NCI-H345 treated with DMSO at 0.1 percent for 48 hours (cell line): ENCODE data around the gene ZNF79.

Experiments used
- DNase-seq: peaks from one replicate; lab custom pipeline; 2025; ENCODE audit not compliant: unreplicated experiment; lab: John Stamatoyannopoulos, UW

The ZNF79 gene

DNA sequence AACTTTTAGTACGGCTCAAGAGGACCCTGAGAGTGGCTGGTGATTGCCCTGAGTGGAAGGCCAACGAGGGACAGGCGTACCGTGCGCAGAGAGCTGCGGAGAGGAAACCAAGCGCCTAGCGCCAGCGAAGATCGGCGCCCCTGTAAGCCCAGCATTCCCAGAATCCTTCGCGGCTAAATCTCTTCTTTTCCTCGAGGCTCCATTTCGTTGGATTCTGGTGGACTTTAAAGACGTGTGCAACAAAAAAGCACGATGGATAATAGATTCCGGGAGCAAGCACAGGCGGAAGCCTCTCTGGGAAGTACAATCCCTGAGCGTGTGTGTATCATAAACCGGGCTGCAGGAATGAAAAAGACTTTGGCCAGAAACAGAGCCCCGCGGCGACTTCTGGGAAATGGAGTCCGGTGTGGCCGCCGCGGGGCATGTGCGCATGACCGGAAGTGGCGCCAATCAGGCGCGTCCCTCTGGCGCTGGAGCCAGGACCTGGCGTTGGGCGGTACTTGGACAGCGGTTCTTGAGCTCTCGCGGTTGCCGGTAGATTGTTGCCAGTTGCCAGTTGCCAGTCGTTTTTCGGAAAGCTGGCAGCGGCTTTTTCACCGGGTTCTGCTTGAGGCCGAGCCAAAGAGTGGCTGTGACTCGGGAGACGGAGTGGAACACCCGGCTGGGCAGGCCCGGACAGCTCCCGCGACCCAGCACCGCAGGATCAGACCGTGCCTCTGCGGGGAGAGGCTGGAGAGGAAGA is at the start of gene ZNF79:
Gene ZNF79, plus strand, starts transcription at position 449 of the 742 bp plus-strand sequence. CDS start 406 bp downstream, outside the sequence.
- peak; percentile 89 for DNase-seq

DNA sequence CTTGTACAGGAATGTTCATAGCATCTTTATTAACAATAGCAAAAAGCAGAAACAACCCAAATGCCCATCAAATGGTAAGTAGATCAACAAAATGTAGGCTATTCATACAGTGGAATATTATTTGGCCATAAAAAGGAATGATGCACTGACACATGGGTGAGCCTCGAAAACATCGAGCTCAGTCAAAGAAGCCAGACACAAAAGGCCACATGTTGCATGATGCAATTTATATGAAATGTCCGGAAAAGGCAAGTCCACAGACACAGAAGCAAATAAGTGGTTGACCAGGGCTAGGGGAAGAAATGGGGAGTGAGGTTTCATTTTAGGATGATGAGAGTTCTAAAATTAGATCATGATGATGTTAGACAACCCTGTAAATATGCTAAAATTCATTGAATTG is 43.7 kb upstream of the ZNF79 start:
- DNase-seq, result no peak

DNA sequence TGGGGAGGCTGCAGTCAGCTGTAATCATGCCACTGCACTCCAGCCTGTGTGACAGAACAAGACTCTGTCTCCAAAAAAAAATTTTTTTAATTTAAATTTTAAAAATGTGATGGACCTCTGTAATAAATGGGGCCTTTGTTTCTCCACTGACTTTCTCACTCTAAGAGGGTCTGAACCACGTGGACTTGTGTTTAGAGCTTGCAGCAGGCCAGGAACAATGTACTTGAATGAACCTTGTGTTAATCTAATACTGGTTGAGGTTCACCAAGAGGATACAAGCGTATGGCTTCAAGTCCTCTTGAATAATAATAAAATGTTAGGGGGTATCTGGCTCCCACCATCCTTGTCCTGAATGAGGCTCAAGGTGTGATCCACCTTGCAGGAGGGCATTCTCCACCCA is 41.6 kb upstream of the ZNF79 start:
- no peak for DNase-seq

DNA sequence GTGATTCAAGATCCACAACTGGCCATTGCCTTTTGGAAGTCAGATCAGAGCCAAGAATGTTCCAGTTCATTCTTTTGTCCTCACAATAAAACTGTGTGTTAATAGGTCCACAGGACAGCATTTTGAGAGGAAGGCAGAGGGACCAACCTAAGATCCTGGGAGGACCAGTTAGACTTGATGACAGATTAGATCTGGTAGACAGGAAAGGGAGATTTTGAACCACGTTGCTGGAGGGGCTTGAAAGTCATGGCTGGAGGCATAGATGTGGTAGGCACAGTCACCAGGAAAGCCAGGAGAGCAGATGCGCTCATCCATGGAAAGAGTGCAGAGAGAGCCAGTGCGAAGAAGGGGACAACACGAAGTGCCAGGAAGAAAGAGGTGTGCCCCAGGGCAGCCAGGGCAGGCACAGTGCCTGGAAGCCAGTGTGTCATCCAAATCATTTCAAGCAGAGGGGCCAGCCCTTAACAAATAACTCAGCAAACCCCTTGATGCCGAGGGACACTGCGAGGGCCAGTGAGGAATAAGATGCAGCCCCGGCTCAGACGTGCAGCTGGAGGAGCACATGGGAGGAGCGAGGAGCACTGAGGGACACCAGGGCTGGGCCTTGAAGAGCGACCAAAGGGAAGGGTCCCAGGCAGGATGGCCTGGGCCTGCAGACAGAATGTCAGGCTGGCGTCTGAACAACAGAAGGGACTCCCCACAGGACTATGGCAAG is 40.0 kb upstream of the ZNF79 start:
- no peak for DNase-seq

DNA sequence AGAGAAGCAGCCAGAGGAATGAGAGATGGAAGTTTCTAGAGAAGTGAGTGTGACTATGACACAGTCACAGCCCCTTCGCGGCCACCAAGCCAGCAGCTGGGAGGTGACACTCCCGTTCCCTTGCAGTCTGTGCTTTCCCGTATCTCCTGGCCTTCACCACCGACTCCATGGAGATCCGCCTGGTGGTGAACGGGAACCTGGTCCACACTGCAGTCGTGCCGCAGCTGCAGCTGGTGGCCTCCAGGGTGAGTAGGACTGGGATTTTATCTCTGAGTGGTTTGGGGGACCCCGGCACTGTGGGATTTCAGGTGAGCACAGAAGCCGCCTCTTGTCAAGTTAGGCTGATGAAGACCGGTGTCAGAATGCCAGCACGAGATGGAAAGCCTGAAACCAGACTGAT is 39.3 kb upstream of the ZNF79 start:
- DNase-seq, result no peak

DNA sequence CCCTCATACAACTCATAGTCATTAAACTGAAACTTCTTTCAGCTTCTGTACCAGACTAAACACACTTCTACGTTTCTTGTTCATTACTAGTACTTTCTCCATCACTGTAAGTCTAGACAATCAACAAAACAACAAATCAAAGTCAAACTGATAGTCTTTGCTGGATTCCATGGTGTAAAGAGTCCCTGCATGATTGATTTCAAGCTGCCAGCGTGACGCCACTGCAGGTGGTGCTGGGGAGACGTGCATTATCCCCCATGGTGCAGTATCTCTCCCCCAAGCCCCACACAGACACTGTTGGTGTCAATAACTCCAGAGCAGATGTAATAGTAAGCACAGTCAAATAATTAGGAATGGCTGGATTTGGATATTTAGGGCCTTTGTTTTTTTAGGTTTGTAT is 37.9 kb upstream of the ZNF79 start:
- DNase-seq, result no peak

DNA sequence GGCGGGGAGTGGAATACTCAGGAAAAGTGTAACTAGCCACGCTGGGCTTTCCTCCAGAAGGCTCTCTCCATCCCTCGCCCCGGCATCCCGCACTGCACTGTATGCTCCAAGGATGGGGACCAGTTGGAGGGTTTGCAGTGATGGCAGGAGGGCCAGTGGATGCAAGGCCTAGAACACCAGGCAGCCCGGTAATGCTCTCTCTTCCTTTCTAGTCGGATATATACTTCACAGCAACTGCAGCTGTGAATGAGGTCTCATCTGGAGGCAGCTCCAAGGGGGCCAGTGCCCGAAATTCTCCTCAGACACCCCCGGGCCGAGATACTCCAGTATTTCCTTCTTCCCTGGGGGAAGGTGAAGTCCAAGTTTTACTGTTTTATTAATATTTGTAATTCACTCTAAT is 37.2 kb upstream of the ZNF79 start:
- DNase-seq, result no peak

DNA sequence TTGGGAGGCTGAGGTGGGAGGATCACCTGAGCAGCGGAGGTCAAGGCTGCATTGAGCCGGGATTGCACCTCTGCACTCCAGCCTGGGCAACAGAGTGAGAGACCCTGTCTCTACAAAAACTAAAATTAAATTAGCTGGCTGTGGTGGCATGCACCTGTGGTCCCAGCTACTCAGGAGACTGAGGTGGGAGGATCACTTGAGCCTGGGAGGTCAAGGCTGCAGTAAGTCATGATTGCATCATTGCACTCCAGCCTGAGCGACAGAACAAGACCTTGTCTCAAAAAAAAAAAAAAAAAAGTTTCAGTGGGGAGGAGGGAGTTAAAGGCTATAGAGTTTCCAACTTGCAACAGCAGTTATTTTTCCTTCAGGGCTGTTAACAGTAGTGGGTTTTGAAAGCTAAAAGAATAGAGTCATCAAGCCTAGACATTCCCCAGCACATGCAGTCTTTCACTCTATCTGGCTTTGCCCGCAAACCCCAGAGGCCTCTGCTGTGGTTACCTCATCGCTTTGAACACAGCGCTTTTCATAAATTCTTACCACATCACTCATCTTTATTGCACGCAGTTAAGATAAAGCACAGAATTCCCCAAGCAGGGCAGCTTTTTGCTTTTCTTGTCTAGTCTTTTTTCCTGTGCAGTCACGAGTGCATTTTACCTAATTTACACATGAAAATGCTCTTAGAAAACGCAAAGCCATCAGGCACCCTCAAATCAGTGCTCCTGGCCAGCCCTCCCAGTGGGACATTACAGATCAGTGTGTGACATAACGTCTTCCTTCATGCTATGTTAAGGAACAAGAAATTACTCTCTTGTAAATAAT is 35.9 kb upstream of the ZNF79 start:
- DNase-seq, result no peak

DNA sequence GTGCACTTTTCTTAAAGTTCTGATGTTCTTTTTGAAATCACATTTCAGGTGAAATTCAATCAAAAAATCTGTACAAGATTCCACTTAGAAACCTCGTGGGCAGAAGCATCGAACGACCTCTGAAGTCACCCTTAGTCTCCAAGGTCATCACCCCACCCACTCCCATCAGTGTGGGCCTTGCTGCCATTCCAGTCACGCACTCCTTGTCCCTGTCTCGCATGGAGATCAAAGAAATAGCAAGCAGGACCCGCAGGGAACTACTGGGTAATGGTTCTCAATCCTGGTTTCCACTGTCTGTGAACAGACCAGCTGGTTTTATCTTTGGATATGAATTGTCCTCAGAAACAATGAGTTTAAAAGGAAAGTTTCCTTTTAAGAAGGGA is 35.3 kb upstream of the ZNF79 start:
- no peak for DNase-seq

DNA sequence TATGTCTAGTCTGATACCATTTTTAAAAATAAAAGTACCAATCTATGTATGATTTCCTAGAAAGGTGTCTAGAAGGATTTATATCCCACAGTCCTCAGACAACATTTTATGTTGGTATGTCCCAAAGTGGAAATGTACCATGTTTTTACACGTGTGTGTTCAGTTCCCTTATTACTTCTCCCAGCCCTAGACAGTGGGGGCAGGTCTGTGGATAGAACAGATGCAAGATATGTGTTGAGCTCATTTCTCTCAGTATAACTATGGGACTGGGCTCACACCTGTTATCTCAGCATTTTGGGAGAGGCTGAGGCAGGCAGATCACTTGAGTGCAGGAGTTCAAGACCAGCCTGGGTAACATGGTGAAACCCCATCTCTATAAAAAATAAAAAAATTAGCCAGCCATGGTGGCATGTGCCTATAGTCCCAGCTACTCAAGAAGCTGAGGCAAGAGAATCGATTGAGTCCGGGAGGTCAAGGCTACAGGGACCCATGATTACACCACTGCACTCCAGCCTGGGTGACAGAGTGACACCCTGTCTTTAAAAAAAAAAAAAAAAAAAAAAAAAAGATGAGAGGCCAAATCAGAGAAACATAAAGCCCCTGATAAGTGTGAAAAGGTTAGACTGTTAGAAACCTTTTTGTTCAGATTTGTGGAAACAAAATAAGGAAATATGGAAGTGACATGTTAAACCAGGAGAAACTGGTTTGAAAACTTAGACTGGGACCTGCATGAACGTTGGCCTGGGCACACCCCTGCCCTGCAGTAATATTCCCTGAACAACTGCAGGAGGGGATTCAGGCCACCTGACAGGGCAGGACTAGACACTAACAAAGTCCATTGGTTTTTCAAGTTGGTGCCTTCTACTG is 34.6 kb upstream of the ZNF79 start:
- no peak for DNase-seq

DNA sequence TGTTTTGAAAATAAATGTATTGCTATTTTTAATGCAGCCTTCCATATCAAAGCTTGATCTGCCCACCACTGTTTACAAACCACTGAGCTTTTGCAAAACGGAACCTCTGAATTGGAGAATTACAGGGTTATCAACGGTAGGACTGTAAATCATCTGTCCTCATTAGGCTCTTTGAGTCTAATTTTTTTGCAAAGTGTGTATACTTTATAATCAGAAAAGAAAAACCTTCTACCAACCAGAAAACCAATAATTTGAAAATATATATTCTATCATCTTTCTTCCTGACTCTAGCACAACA is 34.0 kb upstream of the ZNF79 start:
- no peak for DNase-seq

DNA sequence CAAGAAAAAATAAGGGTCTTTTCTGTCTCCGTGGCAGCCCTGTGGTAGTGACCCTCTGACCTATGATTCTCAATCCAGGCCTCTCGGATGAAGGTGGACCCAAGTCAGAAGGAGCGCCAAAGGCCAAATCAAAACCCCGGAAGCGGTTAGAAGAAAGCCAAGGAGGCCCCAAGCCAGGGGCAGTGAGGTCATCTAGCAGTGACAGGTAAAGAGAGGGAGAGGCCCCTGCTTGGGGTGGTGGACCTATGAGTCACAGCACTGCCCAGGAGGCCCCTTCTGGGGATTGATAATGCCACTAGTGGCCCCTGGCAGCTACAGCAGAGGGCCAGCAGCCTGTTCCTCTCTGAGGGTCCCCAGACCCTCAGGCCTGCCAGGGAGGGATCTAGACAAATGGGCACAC is 33.6 kb upstream of the ZNF79 start:
- no peak for DNase-seq

DNA sequence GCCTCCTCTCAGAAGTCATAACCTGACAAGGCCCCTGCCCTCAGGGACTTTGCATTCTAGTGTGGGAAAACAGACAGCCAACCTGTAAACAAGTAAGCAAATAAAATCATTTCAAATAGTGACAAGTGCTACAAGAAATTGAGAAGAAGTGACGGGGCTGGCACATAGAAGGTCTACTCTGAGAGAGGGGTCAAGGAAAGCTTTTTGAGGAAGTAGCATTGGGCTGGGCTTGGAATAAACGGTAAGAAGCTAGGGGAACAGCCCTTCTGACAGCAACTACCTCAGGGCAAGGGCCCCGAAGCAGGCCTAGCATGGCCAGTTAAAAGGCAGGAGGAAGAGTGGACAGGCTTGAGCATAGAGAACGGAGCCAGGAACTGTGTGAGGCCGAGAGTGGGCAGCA is 32.0 kb upstream of the ZNF79 start:
- no peak for DNase-seq

DNA sequence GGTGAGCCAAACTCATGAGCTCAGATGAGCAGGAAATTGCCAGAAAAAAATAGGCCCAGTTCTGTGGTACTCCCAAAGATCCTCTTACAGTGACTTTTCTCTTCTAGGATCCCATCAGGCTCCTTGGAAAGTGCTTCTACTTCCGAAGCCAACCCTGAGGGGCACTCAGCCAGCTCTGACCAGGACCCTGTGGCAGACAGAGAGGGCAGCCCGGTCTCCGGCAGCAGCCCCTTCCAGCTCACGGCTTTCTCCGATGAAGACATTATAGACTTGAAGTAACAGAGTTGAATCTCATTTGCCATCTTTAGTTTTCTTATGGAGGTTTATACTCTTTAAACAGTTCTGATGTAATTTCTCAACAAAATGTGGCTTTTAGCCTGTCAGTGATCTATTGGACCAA is 31.2 kb upstream of the ZNF79 start:
- DNase-seq, result no peak

DNA sequence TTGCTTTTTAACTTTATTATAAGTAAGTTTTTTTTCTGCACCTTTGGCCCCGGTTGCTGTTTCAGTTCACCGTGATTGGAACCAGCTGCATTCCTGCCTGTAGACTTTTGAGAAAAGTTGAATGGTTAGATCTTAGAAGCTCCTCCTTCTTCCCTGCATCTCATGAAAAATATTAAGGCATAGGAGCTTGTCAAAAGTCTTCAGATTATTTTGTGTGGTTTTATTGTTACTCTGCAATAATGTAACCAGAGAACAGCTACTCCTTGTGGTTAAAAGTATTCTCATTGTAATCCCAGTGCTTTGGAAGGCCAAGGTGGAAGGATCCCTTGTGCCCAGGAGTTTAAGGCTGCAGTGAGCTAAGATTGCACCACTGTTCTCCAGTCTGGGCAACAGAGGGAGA is 30.5 kb upstream of the ZNF79 start:
- DNase-seq, result no peak

DNA sequence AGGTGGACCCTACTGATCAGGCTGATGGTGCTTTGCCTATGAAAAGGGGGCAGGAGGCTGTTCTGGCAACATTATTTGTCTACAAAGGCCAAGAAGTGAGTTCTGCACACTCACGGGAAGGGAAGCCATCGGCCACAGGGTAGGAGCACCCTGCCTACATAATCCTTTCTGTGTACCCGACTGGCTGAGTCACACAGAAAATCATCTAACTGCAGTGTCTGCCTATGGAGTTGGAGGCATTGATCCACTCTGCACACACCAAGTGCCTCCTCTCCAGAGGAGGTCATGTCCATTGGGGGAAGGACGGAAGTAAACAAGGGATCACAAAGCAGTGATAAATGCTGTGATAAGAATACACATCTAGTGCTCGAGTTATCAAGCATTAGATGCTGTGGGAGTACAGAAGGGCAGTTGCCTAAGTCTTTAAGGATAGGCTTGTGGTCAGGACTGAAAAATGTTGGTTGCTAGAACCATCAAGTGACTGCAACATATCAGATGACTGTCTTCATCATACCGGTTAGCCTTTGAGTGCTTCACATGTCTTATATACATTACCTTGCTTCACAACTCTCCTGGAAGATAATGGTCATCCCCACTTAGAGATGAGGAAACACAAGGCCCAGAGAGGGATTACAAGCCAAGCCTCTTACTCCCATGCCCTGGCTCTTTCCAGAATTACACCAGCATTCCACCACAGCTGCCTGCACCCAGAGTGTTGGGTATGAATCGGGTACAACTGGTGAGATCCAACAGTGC is 28.5 kb upstream of the ZNF79 start:
- DNase-seq, result no peak

DNA sequence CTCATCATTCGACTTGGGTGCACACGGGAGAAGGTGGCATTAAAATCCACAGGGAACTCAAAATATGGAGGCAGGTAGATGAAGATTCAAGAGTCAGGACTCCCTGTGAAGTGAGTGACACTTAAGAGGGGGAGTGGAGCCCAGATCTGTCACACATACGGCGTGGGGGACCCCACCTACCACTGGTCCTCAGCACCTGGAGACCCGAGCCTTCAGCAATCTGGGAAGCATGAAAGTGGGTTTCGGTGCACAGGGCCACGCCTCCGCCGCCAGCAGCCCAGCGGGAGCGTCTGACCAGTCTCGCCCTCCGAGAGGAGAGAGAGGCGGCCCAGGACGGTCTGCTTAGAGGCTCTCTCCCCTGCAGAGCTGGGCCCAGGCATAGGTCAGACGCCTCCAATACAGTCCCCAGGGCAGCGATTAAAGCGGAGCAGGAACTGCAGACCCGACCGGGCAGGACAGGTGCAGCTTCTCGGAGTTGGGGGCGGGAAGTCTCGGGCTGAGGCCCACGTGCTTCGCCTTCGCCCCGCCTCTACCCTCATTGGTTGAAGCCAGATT is 27.9 kb upstream of the ZNF79 start:
- DNase-seq, result no peak

DNA sequence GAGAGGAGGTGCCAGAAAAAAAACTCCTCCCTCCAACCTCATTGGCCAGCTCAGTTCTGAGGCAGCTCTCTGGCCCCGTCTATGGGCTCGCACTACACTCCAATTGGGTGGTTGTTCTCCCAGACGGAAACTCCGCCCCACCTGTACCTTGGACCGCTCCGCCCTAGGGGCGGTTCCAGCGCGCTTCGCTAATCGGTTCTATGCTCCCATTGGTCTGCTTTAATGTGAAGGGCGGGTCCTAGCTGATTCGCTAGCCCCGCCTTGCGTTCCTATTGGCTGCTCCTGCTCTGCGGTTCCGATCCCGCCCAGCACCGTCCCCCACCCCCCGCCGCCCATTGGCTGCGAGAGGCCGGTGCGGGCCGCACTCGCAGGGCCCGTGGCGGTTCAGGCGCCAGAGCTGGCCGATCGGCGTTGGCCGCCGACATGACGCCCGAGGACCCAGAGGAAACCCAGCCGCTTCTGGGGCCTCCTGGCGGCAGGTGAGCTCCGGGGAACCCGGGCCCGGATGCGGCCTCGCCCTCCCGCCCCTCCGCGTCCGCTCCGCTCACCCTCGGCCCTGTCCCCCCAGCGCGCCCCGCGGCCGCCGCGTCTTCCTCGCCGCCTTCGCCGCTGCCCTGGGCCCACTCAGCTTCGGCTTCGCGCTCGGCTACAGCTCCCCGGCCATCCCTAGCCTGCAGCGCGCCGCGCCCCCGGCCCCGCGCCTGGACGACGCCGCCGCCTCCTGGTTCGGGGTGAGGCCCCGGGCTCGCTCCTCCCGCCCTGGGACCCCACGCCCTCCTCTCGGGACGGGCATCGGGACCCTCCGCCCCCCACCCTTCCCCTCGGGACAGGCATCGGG is 27.2 kb upstream of the ZNF79 start, which contains the start of gene SLC2A8:
Gene SLC2A8, plus strand, starts transcription at position 362 of the 838 bp plus-strand sequence. Its CDS starts 62 bp downstream, at position 424.
- DNase-seq, result peak; percentile 100

DNA sequence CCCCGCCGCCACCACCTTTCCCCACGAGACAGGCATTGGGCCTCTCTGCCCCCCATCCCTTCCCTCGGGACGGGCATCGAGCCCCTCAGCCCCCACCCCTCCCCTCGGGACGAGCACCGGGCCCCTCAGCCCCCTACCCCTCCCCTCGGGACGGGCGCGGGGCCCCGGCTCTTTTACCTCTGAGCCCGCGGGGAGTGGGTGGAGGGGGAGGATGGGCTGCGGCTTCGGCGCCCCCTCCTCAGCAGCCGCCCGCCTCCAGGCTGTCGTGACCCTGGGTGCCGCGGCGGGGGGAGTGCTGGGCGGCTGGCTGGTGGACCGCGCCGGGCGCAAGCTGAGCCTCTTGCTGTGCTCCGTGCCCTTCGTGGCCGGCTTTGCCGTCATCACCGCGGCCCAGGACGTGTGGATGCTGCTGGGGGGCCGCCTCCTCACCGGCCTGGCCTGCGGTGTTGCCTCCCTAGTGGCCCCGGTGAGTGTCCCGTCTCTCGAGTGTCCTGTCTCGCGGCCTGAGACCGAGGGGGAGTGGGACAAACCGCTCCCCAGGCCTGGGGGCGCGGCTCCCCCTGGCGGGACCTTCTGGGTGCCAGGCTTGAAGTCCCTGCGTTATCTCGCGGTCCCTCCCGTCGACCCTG is 26.4 kb upstream of the ZNF79 start:
- DNase-seq, result no peak
